C4-2B (cell line): ENCODE results near the gene RNF144B.

Experiments used
- CTCF ChIP-seq: fragments of 450-650 bp; conservative IDR thresholded peaks from 2 replicates; pipeline ENCODE4 v1.5.1; 2017; ENCODE audit warnings: mild to moderate bottlenecking
- ZFX ChIP-seq: fragments of 450-650 bp; IDR thresholded peaks from 2 replicates; pipeline ENCODE4 v1.6.1; 2017

- TF ChIP-seq CTCF (no peak), ZFX (no peak)
These were observed 16.1 kb upstream of the RNF144B start for GRCh38 chr6:18371010-18371409.
